LNCAP (cell line): ENCODE measurements around the gene P3H4.

ENCODE experiments used
- CTCF ChIP-seq: fragments of 450-650 bp; IDR thresholded peaks from 2 replicates; pipeline ENCODE4 v1.5.1; 2017; ENCODE audit warnings: mild to moderate bottlenecking

P3H4 gene

DNA sequence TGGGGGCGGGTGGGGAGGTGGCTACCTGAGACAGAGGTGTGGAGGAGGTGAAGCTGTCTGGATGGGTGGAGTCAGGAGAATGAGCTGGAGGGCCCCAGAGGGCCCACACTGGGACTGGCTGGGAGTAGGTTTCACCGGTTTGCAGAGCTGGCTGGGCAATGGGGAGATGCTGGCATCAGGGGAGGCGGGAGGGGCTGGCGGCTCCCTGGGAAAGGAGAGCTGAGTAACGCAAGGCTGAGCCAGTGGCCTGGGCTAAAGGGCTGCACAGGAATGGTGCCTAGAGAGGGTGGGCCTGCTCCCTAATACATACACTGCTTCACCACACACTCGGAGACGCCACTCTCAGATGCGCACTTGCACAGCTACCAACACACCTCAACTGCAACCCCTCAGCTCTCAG is 12.4 kb downstream of the P3H4 start:
- no peak for TF ChIP-seq CTCF

DNA sequence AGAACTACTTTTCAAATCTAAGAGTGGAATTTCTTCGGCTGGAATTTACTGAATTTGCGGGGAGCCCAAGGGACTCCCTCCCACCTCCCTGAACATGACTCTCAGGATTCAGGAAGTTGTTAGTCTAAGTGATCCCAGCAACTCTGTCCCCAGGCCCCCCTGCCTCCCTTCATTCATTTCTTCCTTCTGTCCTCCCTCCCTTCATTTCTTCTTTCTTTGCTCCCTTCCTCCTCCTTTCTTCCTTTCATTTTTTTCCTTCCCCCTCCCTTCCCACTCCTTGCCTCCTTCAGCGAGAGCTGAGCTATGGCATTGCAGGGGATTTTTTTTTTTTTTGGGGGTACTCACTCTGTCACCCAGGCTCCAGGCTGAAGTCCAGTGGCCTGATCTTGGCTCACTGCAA is 14.4 kb downstream of the P3H4 start:
- TF ChIP-seq CTCF, result no peak

DNA sequence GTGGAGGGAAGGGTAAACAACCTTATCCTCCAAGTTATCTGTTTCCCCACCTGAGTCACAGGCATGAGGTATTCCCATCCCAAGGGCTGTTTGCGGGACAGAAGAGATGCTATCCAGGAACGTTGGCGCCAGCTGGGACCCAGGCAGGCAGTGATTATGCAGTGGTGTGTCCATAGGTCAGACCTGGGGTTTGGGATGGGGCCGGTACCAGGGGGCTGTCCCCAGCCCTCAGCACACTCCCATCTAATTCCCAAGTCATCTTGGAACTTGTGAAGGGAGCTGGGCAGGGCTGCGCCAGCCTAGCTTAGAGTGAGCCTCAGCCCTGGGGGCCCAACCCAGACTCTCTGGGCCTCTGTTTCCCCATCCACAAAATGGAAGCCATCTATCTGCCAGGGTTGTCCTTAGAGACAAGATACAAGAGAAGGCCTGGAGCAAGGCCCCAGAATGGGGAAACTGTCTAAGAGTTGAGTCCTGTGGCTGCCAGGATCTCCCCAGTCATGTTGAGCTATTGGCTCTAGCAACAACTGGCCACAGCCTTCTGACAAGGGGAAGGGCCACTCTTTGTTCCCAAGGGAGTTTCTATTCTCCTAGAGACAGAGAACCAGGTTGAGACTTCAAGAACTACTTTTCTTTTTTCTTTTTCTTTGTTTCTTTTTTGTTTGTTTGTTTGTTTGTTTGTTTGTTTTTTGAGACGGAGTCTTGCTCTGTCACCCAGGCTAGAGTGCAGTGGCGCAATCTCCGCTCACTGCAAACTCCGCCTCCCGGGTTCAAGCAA is 15.4 kb downstream of the P3H4 start:
- TF ChIP-seq CTCF, result no peak

DNA sequence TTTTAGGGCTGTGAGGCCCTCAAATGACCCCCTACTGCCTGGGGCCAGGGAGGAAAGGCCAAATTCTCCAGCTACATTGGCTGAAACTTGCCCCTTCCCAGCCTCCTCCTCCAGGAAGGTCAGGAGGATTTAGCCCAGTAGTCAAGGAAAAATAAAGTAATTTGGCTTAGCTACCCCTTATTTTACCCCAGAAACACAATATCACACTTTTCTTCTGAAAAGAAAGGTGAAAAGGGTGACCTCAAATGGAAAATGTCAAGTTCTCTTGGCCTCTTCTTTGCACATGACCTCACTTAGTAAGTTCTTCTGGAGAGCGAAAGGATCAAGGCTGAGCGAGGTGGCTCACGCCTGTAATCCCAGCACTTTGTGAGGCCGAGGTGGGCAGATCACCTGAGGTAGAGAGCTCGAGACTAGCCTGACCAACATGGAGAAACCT is 17.2 kb downstream of the P3H4 start:
- TF ChIP-seq CTCF, result no peak

- TF ChIP-seq CTCF, result no peak
Measured at GRCh38 chr17:41793784-41794539, 17.8 kb downstream of the P3H4 start.

DNA sequence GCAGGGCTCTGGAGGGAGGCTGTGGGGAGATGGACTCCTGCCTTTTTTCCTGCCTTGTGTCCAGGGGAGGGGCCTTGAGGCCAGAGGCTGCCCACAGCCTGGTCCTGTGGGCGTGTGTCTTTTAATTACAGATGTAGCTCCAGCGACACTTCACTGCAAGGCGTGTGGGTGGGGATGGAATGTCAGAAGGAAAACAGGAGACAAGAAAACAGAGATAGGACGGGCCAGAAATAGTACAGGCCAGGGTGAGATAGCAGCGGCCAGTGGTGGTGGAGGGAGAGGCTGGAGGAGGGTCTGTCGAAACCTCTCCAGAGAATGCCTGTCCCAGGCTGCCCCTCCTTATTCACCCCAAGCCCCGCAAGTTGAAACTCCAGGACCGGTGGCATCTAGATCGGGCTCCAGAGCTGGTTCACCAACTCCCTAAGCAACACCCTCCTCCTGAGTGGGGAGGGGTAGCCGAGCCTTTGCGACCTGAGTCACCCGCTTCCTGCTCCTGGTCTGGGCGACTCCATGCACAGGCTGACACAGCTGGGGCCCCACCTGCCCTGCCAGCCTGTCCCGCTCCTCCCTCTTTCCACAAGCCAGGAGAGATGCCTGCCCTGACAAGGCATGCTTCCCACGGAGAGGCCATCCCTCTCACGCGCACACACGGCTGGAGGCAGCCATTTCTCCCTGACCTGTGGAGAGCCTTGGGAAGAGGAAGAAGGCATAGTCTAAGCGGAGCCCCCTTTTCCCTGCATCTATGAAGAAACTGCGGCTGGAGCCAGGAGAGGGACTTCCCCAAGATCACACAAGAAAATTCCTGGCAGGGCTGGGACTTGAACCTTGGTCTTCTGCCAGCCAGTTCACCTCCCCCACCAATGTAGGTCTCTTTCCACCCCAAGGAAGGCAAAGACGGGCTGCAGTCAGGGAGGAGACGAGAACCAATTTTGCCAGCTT is 18.6 kb downstream of the P3H4 start:
- no peak for TF ChIP-seq CTCF

GRCh38 chr17:41787021-41787418 is 24.7 kb downstream of the P3H4 start:
- TF ChIP-seq CTCF, result no peak
